ENCODE measurements around the gene ARFGEF2.

- TF ChIP-seq, protein P1, sequence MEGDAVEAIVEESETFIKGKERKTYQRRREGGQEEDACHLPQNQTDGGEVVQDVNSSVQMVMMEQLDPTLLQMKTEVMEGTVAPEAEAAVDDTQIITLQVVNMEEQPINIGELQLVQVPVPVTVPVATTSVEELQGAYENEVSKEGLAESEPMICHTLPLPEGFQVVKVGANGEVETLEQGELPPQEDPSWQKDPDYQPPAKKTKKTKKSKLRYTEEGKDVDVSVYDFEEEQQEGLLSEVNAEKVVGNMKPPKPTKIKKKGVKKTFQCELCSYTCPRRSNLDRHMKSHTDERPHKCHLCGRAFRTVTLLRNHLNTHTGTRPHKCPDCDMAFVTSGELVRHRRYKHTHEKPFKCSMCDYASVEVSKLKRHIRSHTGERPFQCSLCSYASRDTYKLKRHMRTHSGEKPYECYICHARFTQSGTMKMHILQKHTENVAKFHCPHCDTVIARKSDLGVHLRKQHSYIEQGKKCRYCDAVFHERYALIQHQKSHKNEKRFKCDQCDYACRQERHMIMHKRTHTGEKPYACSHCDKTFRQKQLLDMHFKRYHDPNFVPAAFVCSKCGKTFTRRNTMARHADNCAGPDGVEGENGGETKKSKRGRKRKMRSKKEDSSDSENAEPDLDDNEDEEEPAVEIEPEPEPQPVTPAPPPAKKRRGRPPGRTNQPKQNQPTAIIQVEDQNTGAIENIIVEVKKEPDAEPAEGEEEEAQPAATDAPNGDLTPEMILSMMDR (IDR thresholded peaks at IDR 0.05 in 4 of 5, conservative IDR thresholded peaks at IDR 0.05 in 1 of 5), result no peak
- no peak for TF ChIP-seq POLR2A (IDR thresholded peaks at IDR 0.05)
Measured at GRCh38 chr20:48948612-48949011, 27.1 kb downstream of the ARFGEF2 start.

Data from gastrocnemius medialis (tissue), 4 donors.